Stimulated activated memory B cell treated with anti-CD40 and anti-IgM and Interleukin-4, amounts not matched to agents 10 μg/mL and 1 μg/mL and 100 μg/mL, for 72 hours (primary cell): Measurements from ENCODE around the gene MOSMO.
"Not testable (repeated sequence)": the region's sequence is repeated elsewhere in the genome, so short reads cannot be mapped to it uniquely, and the experiment has no call there.

Experiments
- ATAC-seq: fragments of 150-1000 bp; cut with Tn5 transposase; 2 replicates; pipeline ENCODE4 v1.10.0; 2021
- H3K27ac Mint-ChIP-seq: one replicate; pipeline ENCODE4 v1.8.0; 2022; ENCODE audit warnings: mild to moderate bottlenecking, mixed read lengths
- H3K27me3 Mint-ChIP-seq: one replicate; pipeline ENCODE4 v1.8.0; 2022; ENCODE audit warnings: mixed read lengths
- H3K36me3 Mint-ChIP-seq: one replicate; pipeline ENCODE4 v1.8.0; 2022; ENCODE audit warnings: mixed read lengths
- H3K4me1 Mint-ChIP-seq: one replicate; pipeline ENCODE4 v1.8.0; 2022; ENCODE audit warnings: mixed read lengths
- H3K4me3 Mint-ChIP-seq: one replicate; pipeline ENCODE4 v1.8.0; 2022; ENCODE audit warnings: mild to moderate bottlenecking, moderate library complexity, mixed read lengths
- H3K9me3 Mint-ChIP-seq: one replicate; pipeline ENCODE4 v1.8.0; 2022; ENCODE audit warnings: mixed read lengths

The MOSMO gene

DNA sequence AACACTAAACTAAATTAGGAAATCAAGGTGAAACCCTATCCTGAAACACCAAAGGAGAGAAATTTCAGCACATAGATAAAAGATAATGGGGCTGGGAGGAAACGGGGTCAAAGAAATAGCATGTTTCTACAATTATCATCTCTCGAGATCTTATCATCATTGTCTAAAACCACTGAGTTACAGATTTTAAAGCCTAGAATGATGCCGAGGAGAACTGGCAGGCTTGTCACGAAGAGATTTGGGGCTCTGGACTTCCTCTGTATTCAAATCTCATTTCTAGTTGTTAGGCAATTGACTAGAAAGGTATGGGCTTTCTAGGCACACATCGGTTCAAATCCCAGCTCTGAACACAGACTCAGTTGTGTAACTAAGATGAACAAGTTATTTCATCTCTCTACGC is 16.3 kb upstream of the MOSMO start:
- Mint-ChIP-seq H3K4me1 (no peaks in the 10 kb centered on the region), H3K36me3 (peaks cover 6% of the 10 kb centered on the region), H3K4me3 (no peak overlapping the region), H3K9me3 (no peaks in the 10 kb centered on the region), H3K27ac (no peak overlapping the region), H3K27me3 (no peaks in the 10 kb centered on the region)
- ATAC-seq: no peak

GRCh38 chr16:21994856-21995465 is 12.9 kb upstream of the MOSMO start:
- Mint-ChIP-seq H3K4me3 (no peak overlapping the region), H3K27ac (no peak overlapping the region), H3K36me3 (no peaks in the 10 kb centered on the region), H3K4me1 (no peaks in the 10 kb centered on the region), H3K9me3 (no peaks in the 10 kb centered on the region), H3K27me3 (no peaks in the 10 kb centered on the region)
- no peak for ATAC-seq

GRCh38 chr16:21996923-21997696 is 10.8 kb upstream of the MOSMO start:
- H3K27me3 Mint-ChIP-seq: no peaks in the 10 kb centered on the region
- no peak overlapping the region for H3K4me3 Mint-ChIP-seq
- peaks cover 12% of the 10 kb centered on the region for H3K4me1 Mint-ChIP-seq
- H3K27ac Mint-ChIP-seq: no peak overlapping the region
- ATAC-seq: no peak
- H3K36me3 Mint-ChIP-seq: no peaks in the 10 kb centered on the region
- H3K9me3 Mint-ChIP-seq: no peaks in the 10 kb centered on the region

GRCh38 chr16:21997697-21998480 is 10.0 kb upstream of the MOSMO start:
- no peaks in the 10 kb centered on the region for H3K36me3 Mint-ChIP-seq
- H3K27ac Mint-ChIP-seq: no peak overlapping the region
- peaks cover 12% of the 10 kb centered on the region for H3K4me1 Mint-ChIP-seq
- H3K27me3 Mint-ChIP-seq: no peaks in the 10 kb centered on the region
- H3K9me3 Mint-ChIP-seq: no peaks in the 10 kb centered on the region
- no peak for ATAC-seq
- no peak overlapping the region for H3K4me3 Mint-ChIP-seq

DNA sequence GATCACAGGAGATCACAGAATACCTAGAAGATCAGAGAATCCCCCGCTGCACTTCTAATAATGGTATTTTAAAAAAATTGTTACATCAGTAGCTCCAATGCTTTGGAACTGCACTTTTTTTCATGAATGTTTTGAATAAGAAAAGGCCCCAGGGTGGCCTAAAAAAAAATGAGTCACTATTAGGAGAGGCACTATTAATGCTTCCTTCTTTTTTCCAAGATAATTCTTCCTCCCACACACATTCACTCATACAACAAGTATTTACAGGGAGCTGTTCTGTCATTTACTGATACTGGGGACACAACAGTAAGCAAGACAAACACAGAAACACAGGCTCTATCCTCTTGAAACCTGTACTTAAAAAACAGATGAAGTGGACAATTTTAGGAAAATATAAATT is 6.3 kb upstream of the MOSMO start:
- no peak for ATAC-seq
- H3K36me3 Mint-ChIP-seq: no peaks in the 10 kb centered on the region
- H3K4me3 Mint-ChIP-seq: no peak overlapping the region

GRCh38 chr16:22002047-22002446 is 5.9 kb upstream of the MOSMO start:
- H3K36me3 Mint-ChIP-seq, H3K4me3 Mint-ChIP-seq, ATAC-seq, H3K9me3 Mint-ChIP-seq, H3K27ac Mint-ChIP-seq, H3K27me3 Mint-ChIP-seq: not testable (repeated sequence)
- peaks cover 18% of the 10 kb centered on the region for H3K4me1 Mint-ChIP-seq

More for the DNA sequence above, 6.3 kb upstream of the MOSMO start:
- H3K27me3 Mint-ChIP-seq: no peaks in the 10 kb centered on the region
- peaks cover 14% of the 10 kb centered on the region for H3K4me1 Mint-ChIP-seq
- no peaks in the 10 kb centered on the region for H3K9me3 Mint-ChIP-seq
- peak overlapping the region; percentile 61 for H3K27ac Mint-ChIP-seq

- Mint-ChIP-seq H3K27me3 (no peaks in the 10 kb centered on the region), H3K4me1 (peaks cover 25% of the 10 kb centered on the region), H3K9me3 (no peaks in the 10 kb centered on the region), H3K36me3 (no peaks in the 10 kb centered on the region), H3K27ac (no peak overlapping the region), H3K4me3 (no peak overlapping the region)
- no peak for ATAC-seq
Observed at GRCh38 chr16:22003195-22003594, 4.7 kb upstream of the MOSMO start.

DNA sequence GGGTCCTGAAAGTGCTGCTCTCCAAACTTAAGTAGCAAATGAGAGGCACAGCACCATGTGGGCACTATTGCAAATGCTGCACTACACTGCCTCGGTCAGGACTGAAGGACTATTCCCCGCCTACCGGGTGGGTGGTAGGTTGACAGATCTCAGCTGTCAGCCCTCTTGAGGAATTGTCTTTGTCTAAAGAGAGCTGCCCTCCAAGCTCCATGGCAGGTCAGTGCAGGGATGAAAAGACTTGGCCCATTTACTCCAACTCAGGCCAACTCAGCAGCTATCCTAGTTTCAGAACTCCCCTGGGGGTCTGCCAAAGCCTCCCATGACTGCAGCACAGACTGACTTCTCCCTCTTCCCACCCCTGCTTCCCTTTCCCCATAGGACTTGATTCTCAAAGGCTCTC is 3.6 kb upstream of the MOSMO start:
- no peaks in the 10 kb centered on the region for H3K36me3 Mint-ChIP-seq
- H3K4me3 Mint-ChIP-seq: no peak overlapping the region
- H3K9me3 Mint-ChIP-seq: no peaks in the 10 kb centered on the region

DNA sequence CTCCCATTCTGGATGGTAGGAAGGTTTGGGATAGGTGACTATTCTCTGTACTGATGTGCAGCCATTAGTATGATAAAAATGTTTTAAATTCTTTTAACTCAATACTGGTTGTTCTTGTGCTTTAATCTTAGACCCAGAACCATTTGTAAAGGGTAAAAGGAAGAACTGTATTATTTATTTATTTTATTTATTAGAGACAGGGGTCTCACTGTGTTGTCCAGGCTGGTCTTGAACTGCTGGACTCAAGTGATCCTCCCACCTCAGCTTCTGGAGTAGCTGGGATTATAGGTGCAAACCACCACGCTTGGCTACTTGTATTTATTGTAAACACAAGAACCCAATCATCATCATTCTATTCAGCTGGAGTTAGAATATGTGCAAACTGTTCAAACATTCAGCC is 2.2 kb upstream of the MOSMO start:
- Mint-ChIP-seq H3K36me3 (peaks cover 6% of the 10 kb centered on the region), H3K4me1 (peaks cover 41% of the 10 kb centered on the region), H3K27me3 (no peaks in the 10 kb centered on the region), H3K27ac (no peak overlapping the region), H3K4me3 (no peak overlapping the region), H3K9me3 (no peaks in the 10 kb centered on the region)
- ATAC-seq: no peak

More for the DNA sequence above, 3.6 kb upstream of the MOSMO start:
- Mint-ChIP-seq H3K27ac (no peak overlapping the region), H3K4me1 (peaks cover 36% of the 10 kb centered on the region), H3K27me3 (no peaks in the 10 kb centered on the region)
- no peak for ATAC-seq

DNA sequence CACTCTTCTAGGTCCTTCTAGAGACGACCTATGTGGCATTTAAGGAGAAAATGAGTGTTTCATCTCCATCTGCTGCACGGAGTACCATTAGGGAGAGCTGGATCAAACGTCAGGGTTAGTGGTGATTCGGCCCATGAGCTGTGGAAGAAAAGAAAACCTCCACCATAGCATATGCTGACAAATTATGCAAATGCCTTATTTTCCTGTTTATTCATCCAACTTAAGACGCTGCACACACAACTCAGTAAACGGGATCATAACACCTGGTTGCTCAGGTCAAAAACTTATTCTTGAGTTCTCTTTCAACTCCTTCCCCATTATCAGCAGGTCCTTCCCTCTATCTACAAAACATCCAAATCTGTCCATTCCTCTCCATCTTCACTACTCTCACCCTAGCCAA is 1.3 kb upstream of the MOSMO start:
- Mint-ChIP-seq H3K27ac (peak overlapping the region; percentile 85), H3K36me3 (peaks cover 6% of the 10 kb centered on the region), H3K9me3 (no peaks in the 10 kb centered on the region), H3K4me3 (peak overlapping the region; percentile 94), H3K4me1 (peaks cover 42% of the 10 kb centered on the region), H3K27me3 (no peaks in the 10 kb centered on the region)
- no peak for ATAC-seq

GRCh38 chr16:22007159-22007508 is 777 bp upstream of the MOSMO start:
- peaks cover 46% of the 10 kb centered on the region for H3K4me1 Mint-ChIP-seq
- H3K27ac Mint-ChIP-seq: peak overlapping the region; percentile 85
- ATAC-seq: no peak
- H3K9me3 Mint-ChIP-seq: no peaks in the 10 kb centered on the region
- peak overlapping the region; percentile 94 for H3K4me3 Mint-ChIP-seq
- no peaks in the 10 kb centered on the region for H3K27me3 Mint-ChIP-seq
- H3K36me3 Mint-ChIP-seq: peaks cover 6% of the 10 kb centered on the region

DNA sequence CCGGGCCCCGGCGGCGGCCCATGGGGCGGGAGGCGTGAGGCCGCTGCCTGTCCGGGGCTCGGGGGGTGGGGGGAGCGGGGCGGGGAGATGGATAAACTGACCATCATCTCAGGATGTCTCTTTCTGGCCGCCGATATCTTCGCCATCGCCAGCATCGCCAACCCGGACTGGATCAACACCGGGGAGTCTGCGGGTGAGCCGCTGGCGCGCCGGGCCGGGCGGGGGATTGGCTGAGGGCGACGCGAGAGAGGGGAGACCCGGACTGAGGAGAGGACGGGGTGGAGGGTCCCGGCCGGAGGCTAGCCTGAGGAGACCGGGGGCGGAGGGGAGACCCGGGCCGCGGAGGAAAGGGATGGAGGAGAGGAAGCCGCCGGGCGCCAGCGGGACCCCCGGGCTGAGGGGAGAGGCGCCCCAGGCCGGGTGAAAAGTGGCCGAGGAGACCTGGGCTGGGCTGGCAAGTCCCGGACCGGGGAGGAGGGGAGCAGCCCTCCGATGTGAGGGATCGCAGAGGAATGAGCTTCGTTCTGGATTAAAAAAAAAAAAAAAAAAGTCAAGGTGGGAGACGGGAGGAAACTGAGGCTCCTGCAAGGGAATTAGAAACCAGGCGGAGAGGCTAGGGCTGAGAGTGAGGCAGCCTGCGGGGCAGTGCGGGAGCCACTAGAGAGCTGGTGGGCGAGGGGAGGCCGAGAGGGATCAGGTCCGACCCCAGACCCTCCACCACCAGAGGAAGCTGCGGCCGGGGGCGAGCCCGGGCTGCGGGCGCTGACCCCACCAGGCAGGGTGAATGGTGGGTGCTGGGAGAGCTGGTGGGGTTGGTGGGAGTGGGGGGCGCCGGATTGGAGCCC is 526 bp downstream of the MOSMO start:
- ATAC-seq: peak; percentile 63
- H3K9me3 Mint-ChIP-seq: no peaks in the 10 kb centered on the region
- H3K36me3 Mint-ChIP-seq: peaks cover 6% of the 10 kb centered on the region
- H3K4me3 Mint-ChIP-seq: peak overlapping the region; percentile 93
- H3K27ac Mint-ChIP-seq: peak overlapping the region; percentile 85
- peaks cover 59% of the 10 kb centered on the region for H3K4me1 Mint-ChIP-seq
- no peaks in the 10 kb centered on the region for H3K27me3 Mint-ChIP-seq

- H3K36me3 Mint-ChIP-seq: peaks cover 6% of the 10 kb centered on the region
- no peaks in the 10 kb centered on the region for H3K27me3 Mint-ChIP-seq
- no peak overlapping the region for H3K4me3 Mint-ChIP-seq
- H3K9me3 Mint-ChIP-seq: no peaks in the 10 kb centered on the region
- ATAC-seq: no peak
- H3K4me1 Mint-ChIP-seq: peaks cover 74% of the 10 kb centered on the region
- H3K27ac Mint-ChIP-seq: peak overlapping the region; percentile 7
Observed at GRCh38 chr16:22010902-22011301, 3.0 kb downstream of the MOSMO start.

DNA sequence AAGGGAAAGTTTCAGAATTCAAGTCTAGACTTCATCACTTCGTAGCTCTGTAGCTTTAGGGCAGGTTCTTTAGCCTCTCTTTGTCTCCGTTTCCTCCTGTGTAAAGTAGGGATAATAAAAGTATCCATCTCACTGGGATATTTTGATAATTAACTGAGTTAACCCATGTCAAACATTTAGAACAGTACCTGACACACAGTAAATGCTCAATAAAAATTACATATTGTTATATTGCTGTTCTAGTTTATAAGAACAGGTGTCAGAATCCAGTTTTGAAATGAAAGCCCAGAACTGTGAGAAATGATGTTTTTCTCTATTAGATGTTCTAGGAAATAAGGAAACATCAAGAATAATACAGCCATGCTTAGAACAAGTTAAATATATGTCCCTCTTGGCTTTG is 4.3 kb downstream of the MOSMO start:
- Mint-ChIP-seq H3K9me3 (no peaks in the 10 kb centered on the region), H3K4me3 (no peak overlapping the region), H3K36me3 (peaks cover 6% of the 10 kb centered on the region), H3K4me1 (peaks cover 77% of the 10 kb centered on the region), H3K27me3 (no peaks in the 10 kb centered on the region), H3K27ac (no peak overlapping the region)
- no peak for ATAC-seq

- peak overlapping the region; percentile 38 for H3K27ac Mint-ChIP-seq
- ATAC-seq: no peak
- peak overlapping the region; percentile 11 for H3K4me3 Mint-ChIP-seq
- H3K27me3 Mint-ChIP-seq: no peaks in the 10 kb centered on the region
- peaks cover 72% of the 10 kb centered on the region for H3K4me1 Mint-ChIP-seq
- peaks cover 6% of the 10 kb centered on the region for H3K36me3 Mint-ChIP-seq
- H3K9me3 Mint-ChIP-seq: no peaks in the 10 kb centered on the region
Observed at GRCh38 chr16:22013486-22013885, 5.6 kb downstream of the MOSMO start.
